Ishikawa (cell line): ENCODE results near the gene ESPN.
A peak's percentile ranks its signal among the peaks of the same experiment; 100 is the strongest.

ENCODE experiments used
- CEBPB ChIP-seq: IDR thresholded peaks from 2 replicates; pipeline ENCODE4 v1.6.1; 2012
- CREB1 ChIP-seq: IDR thresholded peaks from 2 replicates; pipeline ENCODE4 v1.6.1; 2012; ENCODE audit warnings: low read depth
- EGR1 ChIP-seq: IDR thresholded peaks from 2 replicates; pipeline ENCODE4 v1.6.1; 2012
- EP300 ChIP-seq: IDR thresholded peaks from 2 replicates; pipeline ENCODE4 v1.6.1; 2012; ENCODE audit warnings: borderline replicate concordance
- FOXM1 ChIP-seq: IDR thresholded peaks from 2 replicates; pipeline ENCODE4 v1.6.1; 2012; ENCODE audit warnings: low read depth, borderline replicate concordance
- MAX ChIP-seq: IDR thresholded peaks from 2 replicates; pipeline ENCODE4 v1.6.1; 2012
- NFIC ChIP-seq: IDR thresholded peaks from 2 replicates; pipeline ENCODE4 v1.6.1; 2012
- RAD21 ChIP-seq: IDR thresholded peaks from 2 replicates; pipeline ENCODE4 v1.6.1; 2012; ENCODE audit warnings: low read depth
- REST ChIP-seq: IDR thresholded peaks from 2 replicates; pipeline ENCODE4 v1.6.1; 2012; ENCODE audit warnings: low read depth, mild to moderate bottlenecking
- TAF1 ChIP-seq: IDR thresholded peaks from 2 replicates; pipeline ENCODE4 v1.6.1; 2012; ENCODE audit warnings: low read depth, mild to moderate bottlenecking
- TCF12 ChIP-seq: IDR thresholded peaks from 2 replicates; pipeline ENCODE4 v1.6.1; 2012; ENCODE audit warnings: low read depth
- TEAD4 ChIP-seq: IDR thresholded peaks from 2 replicates; pipeline ENCODE4 v1.6.1; 2012
- USF1 ChIP-seq: IDR thresholded peaks from 2 replicates; pipeline ENCODE4 v1.6.1; 2012
- YY1 ChIP-seq: IDR thresholded peaks from 2 replicates; pipeline ENCODE4 v1.6.1; 2012; ENCODE audit warnings: low read depth
- ZBTB7A ChIP-seq: IDR thresholded peaks from 2 replicates; pipeline ENCODE4 v1.6.1; 2012; ENCODE audit warnings: low read depth

Gene ESPN

GRCh38 chr1:6484826-6485167 is 60.2 kb downstream of the ESPN start:
- TF ChIP-seq RAD21, result no peak
- TF ChIP-seq CREB1, result no peak
- no peak for TF ChIP-seq EGR1
- TF ChIP-seq CEBPB, result no peak
- no peak for TF ChIP-seq TCF12
- no peak for TF ChIP-seq TEAD4
- no peak for TF ChIP-seq NFIC
- no peak for TF ChIP-seq YY1
- no peak for TF ChIP-seq TAF1
- TF ChIP-seq USF1, result no peak

- TF ChIP-seq NFIC (no peak), EGR1 (0 out of 2 replicates have a peak, but pooled peaks have one; percentile 6), CEBPB (no peak), YY1 (peak; percentile 56; the same call in 1 of the 2 replicates), FOXM1 (no peak)
Observed at GRCh38 chr1:6485168-6486101, 60.9 kb downstream of the ESPN start.

GRCh38 chr1:6486433-6487011 is 61.9 kb downstream of the ESPN start:
- TF ChIP-seq EGR1 (no peak), ZBTB7A (peak; percentile 39), YY1 (peak; percentile 54; the same call in 1 of the 2 replicates), RAD21 (peak; percentile 64), MAX (peak; percentile 39; the same call in 1 of the 2 replicates)

- no peak for TF ChIP-seq YY1
- TF ChIP-seq RAD21, result no peak
- TF ChIP-seq TAF1, result no peak
- TF ChIP-seq FOXM1, result no peak
- TF ChIP-seq ZBTB7A, result no peak
- no peak for TF ChIP-seq REST
- TF ChIP-seq EGR1, result no peak
- no peak for TF ChIP-seq CREB1
- TF ChIP-seq TCF12, result no peak
- no peak for TF ChIP-seq MAX
- no peak for TF ChIP-seq TEAD4
- TF ChIP-seq USF1, result no peak
- TF ChIP-seq EP300, result no peak
- TF ChIP-seq NFIC, result no peak
- TF ChIP-seq CEBPB, result no peak
Observed at GRCh38 chr1:6487804-6488484, 63.4 kb downstream of the ESPN start.

- no peak for TF ChIP-seq EGR1
- no peak for TF ChIP-seq RAD21
- no peak for TF ChIP-seq USF1
- TF ChIP-seq ZBTB7A, result no peak
- no peak for TF ChIP-seq CEBPB
- TF ChIP-seq REST, result no peak
- TF ChIP-seq TCF12, result no peak
- TF ChIP-seq TAF1, result no peak
- TF ChIP-seq TEAD4, result no peak
- TF ChIP-seq YY1, result no peak
- no peak for TF ChIP-seq CREB1
- TF ChIP-seq NFIC, result no peak
- no peak for TF ChIP-seq FOXM1
Observed at GRCh38 chr1:6488602-6489382, 64.2 kb downstream of the ESPN start.
